Mononuclear cell (primary cell): ENCODE results near the gene GCLM. TPM values are rescaled to one million over a fixed set of nuclear protein-coding genes. Genes with fewer than 3 reads are reported as not detected.

Experiments used
- H3K27me3 ChIP-seq: 2 replicates; pipeline ENCODE4 v1.6.0; 2011; ENCODE audit warnings: low read length, control low read depth; ENCODE audit not compliant: insufficient read depth
- H3K4me1 ChIP-seq: 2 replicates; pipeline ENCODE4 v1.5.1; 2011; ENCODE audit warnings: mild to moderate bottlenecking, low read length, control low read depth; ENCODE audit not compliant: insufficient read depth
- H3K4me3 ChIP-seq: 2 replicates; pipeline ENCODE4 v1.5.1; 2011; ENCODE audit warnings: mild to moderate bottlenecking, low read length, moderate library complexity
- H3K9me3 ChIP-seq: 2 replicates; pipeline ENCODE4 v1.5.1; 2011; ENCODE audit warnings: low read depth, mild to moderate bottlenecking, control low read depth, low read length
- total RNA-seq: library from RNA; depleted of rRNA; stranded (reverse); fragments of >200 nt; gene quantifications from one replicate; pipeline ENCODE4 v1.2.3, GENCODE V29; 2012

GCLM gene
- total RNA-seq, 1 donor, result 4.8 TPM

GRCh38 chr1:93906480-93906879 is 2.8 kb downstream of the GCLM start:
- H3K4me1 ChIP-seq, result peaks cover 34% of the 10 kb centered on the region
- H3K9me3 ChIP-seq, result no peaks in the 10 kb centered on the region
- no peaks in the 10 kb centered on the region for H3K27me3 ChIP-seq
- no peak overlapping the region for H3K4me3 ChIP-seq

GRCh38 chr1:93905734-93906133 is 3.5 kb downstream of the GCLM start:
- no peak overlapping the region for H3K4me3 ChIP-seq
- H3K27me3 ChIP-seq, result no peaks in the 10 kb centered on the region
- peaks cover 34% of the 10 kb centered on the region for H3K4me1 ChIP-seq
- no peaks in the 10 kb centered on the region for H3K9me3 ChIP-seq

GRCh38 chr1:93905051-93905450 is 4.2 kb downstream of the GCLM start:
- peaks cover 32% of the 10 kb centered on the region for H3K4me1 ChIP-seq
- H3K27me3 ChIP-seq, result no peaks in the 10 kb centered on the region
- no peak overlapping the region for H3K4me3 ChIP-seq
- no peaks in the 10 kb centered on the region for H3K9me3 ChIP-seq

- Histone ChIP-seq H3K27me3 (no peaks in the 10 kb centered on the region), H3K4me3 (no peak overlapping the region), H3K4me1 (peaks cover 27% of the 10 kb centered on the region)
Measured at GRCh38 chr1:93904228-93904627, 5.0 kb downstream of the GCLM start.

GRCh38 chr1:93900723-93901504 is 8.3 kb downstream of the GCLM start:
- no peak overlapping the region for H3K4me3 ChIP-seq
- H3K27me3 ChIP-seq, result no peaks in the 10 kb centered on the region
- H3K4me1 ChIP-seq, result peaks cover 17% of the 10 kb centered on the region
- H3K9me3 ChIP-seq, result no peaks in the 10 kb centered on the region

More at GRCh38 chr1:93904228-93904627, 5.0 kb downstream of the GCLM start:
- H3K9me3 ChIP-seq, result no peaks in the 10 kb centered on the region

GRCh38 chr1:93899543-93900207 is 9.6 kb downstream of the GCLM start:
- Histone ChIP-seq H3K4me3 (no peak overlapping the region), H3K9me3 (no peaks in the 10 kb centered on the region), H3K4me1 (peaks cover 10% of the 10 kb centered on the region), H3K27me3 (no peaks in the 10 kb centered on the region)

- no peak overlapping the region for H3K4me3 ChIP-seq
- no peaks in the 10 kb centered on the region for H3K9me3 ChIP-seq
- H3K27me3 ChIP-seq, result no peaks in the 10 kb centered on the region
- no peaks in the 10 kb centered on the region for H3K4me1 ChIP-seq
Measured at GRCh38 chr1:93888900-93889299, 20.3 kb downstream of the GCLM start.

- no peak overlapping the region for H3K4me3 ChIP-seq
- peaks cover 18% of the 10 kb centered on the region for H3K4me1 ChIP-seq
- no peaks in the 10 kb centered on the region for H3K9me3 ChIP-seq
- H3K27me3 ChIP-seq, result no peaks in the 10 kb centered on the region
Measured at GRCh38 chr1:93882269-93882668, 27.0 kb downstream of the GCLM start.

- H3K4me1 ChIP-seq, result peaks cover 28% of the 10 kb centered on the region
- H3K27me3 ChIP-seq, result no peaks in the 10 kb centered on the region
- no peaks in the 10 kb centered on the region for H3K9me3 ChIP-seq
- no peak overlapping the region for H3K4me3 ChIP-seq
Measured at GRCh38 chr1:93880731-93881130, 28.5 kb downstream of the GCLM start.

GRCh38 chr1:93878889-93879586 is 30.2 kb downstream of the GCLM start, which contains the start of gene DNTTIP2:
Gene DNTTIP2 (minus strand): TSS chr1:93879206. CDS start chr1:93879148, 58 bp downstream.
- H3K9me3 ChIP-seq, result no peaks in the 10 kb centered on the region
- peaks cover 28% of the 10 kb centered on the region for H3K4me1 ChIP-seq

GRCh38 chr1:93878501-93878888 is 30.7 kb downstream of the GCLM start:
- no peaks in the 10 kb centered on the region for H3K9me3 ChIP-seq
- H3K27me3 ChIP-seq, result no peaks in the 10 kb centered on the region
- peaks cover 28% of the 10 kb centered on the region for H3K4me1 ChIP-seq
- peak overlapping the region; percentile 95 for H3K4me3 ChIP-seq

More at GRCh38 chr1:93878889-93879586, 30.2 kb downstream of the GCLM start, which contains the start of gene DNTTIP2:
- Histone ChIP-seq H3K4me3 (peak within 1 kb of the TSS; percentile 95), H3K27me3 (no peaks in the 10 kb centered on the region)

GRCh38 chr1:93877529-93877928 is 31.7 kb downstream of the GCLM start:
- H3K4me3 ChIP-seq, result no peak overlapping the region
- no peaks in the 10 kb centered on the region for H3K27me3 ChIP-seq
- peaks cover 28% of the 10 kb centered on the region for H3K4me1 ChIP-seq
- H3K9me3 ChIP-seq, result no peaks in the 10 kb centered on the region

GRCh38 chr1:93876244-93876643 is 33.0 kb downstream of the GCLM start:
- Histone ChIP-seq H3K4me1 (peaks cover 28% of the 10 kb centered on the region), H3K27me3 (no peaks in the 10 kb centered on the region), H3K9me3 (no peaks in the 10 kb centered on the region), H3K4me3 (no peak overlapping the region)

- peaks cover 20% of the 10 kb centered on the region for H3K4me1 ChIP-seq
- H3K9me3 ChIP-seq, result no peaks in the 10 kb centered on the region
- H3K27me3 ChIP-seq, result no peaks in the 10 kb centered on the region
- H3K4me3 ChIP-seq, result no peak overlapping the region
Measured at GRCh38 chr1:93874025-93874651, 35.1 kb downstream of the GCLM start.

GRCh38 chr1:93871366-93871765 is 37.9 kb downstream of the GCLM start:
- H3K9me3 ChIP-seq, result no peaks in the 10 kb centered on the region
- H3K4me3 ChIP-seq, result no peak overlapping the region
- H3K27me3 ChIP-seq, result no peaks in the 10 kb centered on the region
- peaks cover 5% of the 10 kb centered on the region for H3K4me1 ChIP-seq
